Vagina (tissue), 2 donors: Measurements from ENCODE around the gene MYOF.

ENCODE experiments used
- POLR2A ChIP-seq, 2 donors: fragments of 450-650 bp; IDR thresholded peaks; one replicate each; pipeline ENCODE4 v1.6.1; 2017; ENCODE audit warnings: antibody characterized with exemption in 2 of 2, mild to moderate bottlenecking in 2 of 2, moderate library complexity in 2 of 2
- POLR2AphosphoS5 ChIP-seq, 2 donors: sonication (generic); formaldehyde crosslinking; IDR thresholded peaks; one replicate each; pipeline ENCODE4 v1.9.0; 2017; ENCODE audit warnings: antibody characterized with exemption in 2 of 2, mild to moderate bottlenecking in 2 of 2, low read depth in 1 of 2; ENCODE audit not compliant: insufficient read depth in 1 of 2
- TF ChIP-seq, protein P1 (sequence below), 3 experiments: fragments of 450-650 bp in 2 of 3; fragments of 200-600 bp in 1 of 3; sonication (generic) in 1 of 3; IDR thresholded peaks; one replicate each; pipeline ENCODE4 v1.5.1; 2017 to 2019; ENCODE audit warnings: antibody characterized with exemption in 3 of 3, mild to moderate bottlenecking in 2 of 3, moderate library complexity in 2 of 3

DNA sequence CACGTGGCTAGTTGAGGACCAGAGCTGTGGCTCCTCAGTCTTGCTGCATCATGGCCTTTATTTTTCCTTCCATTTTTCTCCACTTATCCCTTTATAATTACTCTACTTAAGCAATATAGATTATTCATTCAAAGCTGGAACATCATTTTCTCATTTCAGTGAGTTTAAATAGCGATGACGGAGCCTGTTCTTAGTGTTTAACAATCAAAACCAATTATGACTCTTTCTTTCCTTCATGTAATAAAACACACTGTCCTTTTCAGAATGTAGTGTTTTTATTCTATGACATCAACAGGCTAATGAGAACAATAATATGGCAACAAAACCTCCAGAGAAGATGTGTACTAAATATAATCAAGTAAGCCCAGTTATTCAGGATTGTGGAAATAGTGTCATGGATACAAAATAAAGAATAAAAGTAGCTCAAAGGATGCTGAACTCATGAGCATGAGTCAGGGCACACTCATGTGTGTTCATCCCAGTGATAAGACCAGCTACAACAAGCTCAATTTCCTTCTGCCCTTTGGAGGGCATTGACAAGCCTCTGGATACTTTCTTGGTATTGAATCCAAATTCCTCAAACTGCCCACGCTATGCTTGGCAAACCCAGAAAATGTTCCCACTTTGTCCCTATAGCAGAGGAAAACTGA, 220.0 kb downstream of the MYOF start:
- TF ChIP-seq, protein P1, sequence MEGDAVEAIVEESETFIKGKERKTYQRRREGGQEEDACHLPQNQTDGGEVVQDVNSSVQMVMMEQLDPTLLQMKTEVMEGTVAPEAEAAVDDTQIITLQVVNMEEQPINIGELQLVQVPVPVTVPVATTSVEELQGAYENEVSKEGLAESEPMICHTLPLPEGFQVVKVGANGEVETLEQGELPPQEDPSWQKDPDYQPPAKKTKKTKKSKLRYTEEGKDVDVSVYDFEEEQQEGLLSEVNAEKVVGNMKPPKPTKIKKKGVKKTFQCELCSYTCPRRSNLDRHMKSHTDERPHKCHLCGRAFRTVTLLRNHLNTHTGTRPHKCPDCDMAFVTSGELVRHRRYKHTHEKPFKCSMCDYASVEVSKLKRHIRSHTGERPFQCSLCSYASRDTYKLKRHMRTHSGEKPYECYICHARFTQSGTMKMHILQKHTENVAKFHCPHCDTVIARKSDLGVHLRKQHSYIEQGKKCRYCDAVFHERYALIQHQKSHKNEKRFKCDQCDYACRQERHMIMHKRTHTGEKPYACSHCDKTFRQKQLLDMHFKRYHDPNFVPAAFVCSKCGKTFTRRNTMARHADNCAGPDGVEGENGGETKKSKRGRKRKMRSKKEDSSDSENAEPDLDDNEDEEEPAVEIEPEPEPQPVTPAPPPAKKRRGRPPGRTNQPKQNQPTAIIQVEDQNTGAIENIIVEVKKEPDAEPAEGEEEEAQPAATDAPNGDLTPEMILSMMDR (IDR thresholded peaks at IDR 0.05), result no peak
- no peak for TF ChIP-seq POLR2AphosphoS5 (IDR thresholded peaks at IDR 0.05; ENCODE audit: insufficient read depth in 1 of 2, low read depth in 1 of 2)
- TF ChIP-seq POLR2A (IDR thresholded peaks at IDR 0.05), result no peak
